Activated naive CD8-positive, alpha-beta T cell treated with anti-CD3 and anti-CD28 coated beads for 36 hours (primary cell): Measurements from ENCODE around the gene SMYD3. TPM values are rescaled to one million over a fixed set of nuclear protein-coding genes. Genes with fewer than 3 reads are reported as not detected.
"Not testable (repeated sequence)": the region's sequence is repeated elsewhere in the genome, so short reads cannot be mapped to it uniquely, and the experiment has no call there.

Experiments
- DNase-seq: peaks from one replicate; pipeline ENCODE4 v3.0.0; 2021
- H3K27ac Mint-ChIP-seq: one replicate; pipeline ENCODE4 v1.8.0; 2022; ENCODE audit warnings: mild to moderate bottlenecking, moderate library complexity, mixed read lengths
- H3K27me3 Mint-ChIP-seq: one replicate; pipeline ENCODE4 v1.8.0; 2022; ENCODE audit warnings: mild to moderate bottlenecking, mixed read lengths
- H3K36me3 Mint-ChIP-seq: one replicate; pipeline ENCODE4 v1.8.0; 2021; ENCODE audit warnings: mild to moderate bottlenecking, mixed read lengths
- H3K4me1 Mint-ChIP-seq: one replicate; pipeline ENCODE4 v1.8.0; 2021; ENCODE audit warnings: mixed read lengths
- H3K4me3 Mint-ChIP-seq: one replicate; pipeline ENCODE4 v1.8.0; 2022; ENCODE audit warnings: mild to moderate bottlenecking, moderate library complexity, mixed read lengths
- H3K9me3 Mint-ChIP-seq: one replicate; pipeline ENCODE4 v1.8.0; 2022; ENCODE audit warnings: mixed read lengths
- total RNA-seq, 2 experiments: library from RNA; stranded (reverse); gene quantifications; one replicate each; pipeline ENCODE4 v1.2.3, GENCODE V29; 2021

Gene SMYD3
- total RNA-seq, 2 experiments from 2014 or later: 16.4 to 18.4 TPM

DNA sequence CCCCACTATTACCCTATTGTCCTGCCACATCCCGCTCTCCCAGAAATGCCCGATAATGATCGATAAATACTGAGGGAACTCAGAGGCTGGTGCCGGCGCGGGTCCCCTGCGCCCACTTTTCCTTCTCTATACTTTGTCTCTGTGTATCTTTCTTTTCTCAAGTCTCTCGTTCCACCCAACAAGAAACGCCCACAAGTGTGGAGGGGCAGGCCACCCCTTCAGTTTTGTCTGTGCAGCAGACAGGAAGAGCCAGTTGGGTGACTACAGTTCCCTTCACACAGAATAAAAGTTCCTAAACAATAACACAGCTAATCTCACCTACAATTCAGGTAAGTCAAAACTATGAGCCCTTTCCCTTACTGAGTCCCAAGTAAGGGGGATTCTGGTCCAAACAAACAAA, 423.7 kb downstream of the SMYD3 start:
- Mint-ChIP-seq H3K4me3 (no peak overlapping the region), H3K9me3 (peaks cover 11% of the 10 kb centered on the region), H3K27ac (no peak overlapping the region), H3K4me1 (no peaks in the 10 kb centered on the region), H3K27me3 (no peaks in the 10 kb centered on the region), H3K36me3 (peaks cover 23% of the 10 kb centered on the region)
- DNase-seq: no peak

GRCh38 chr1:246081856-246082668, 425.0 kb downstream of the SMYD3 start:
- H3K36me3 Mint-ChIP-seq: peaks cover 18% of the 10 kb centered on the region
- H3K4me3 Mint-ChIP-seq: no peak overlapping the region
- H3K4me1 Mint-ChIP-seq: no peaks in the 10 kb centered on the region
- no peak overlapping the region for H3K27ac Mint-ChIP-seq
- no peaks in the 10 kb centered on the region for H3K27me3 Mint-ChIP-seq
- no peak for DNase-seq
- peaks cover 11% of the 10 kb centered on the region for H3K9me3 Mint-ChIP-seq

- Mint-ChIP-seq H3K27me3 (no peaks in the 10 kb centered on the region), H3K4me1 (no peaks in the 10 kb centered on the region), H3K27ac (no peak overlapping the region), H3K4me3 (no peak overlapping the region), H3K36me3 (peaks cover 18% of the 10 kb centered on the region), H3K9me3 (peaks cover 9% of the 10 kb centered on the region)
- DNase-seq: no peak
Measured at GRCh38 chr1:246081138-246081702, 425.9 kb downstream of the SMYD3 start.

DNA sequence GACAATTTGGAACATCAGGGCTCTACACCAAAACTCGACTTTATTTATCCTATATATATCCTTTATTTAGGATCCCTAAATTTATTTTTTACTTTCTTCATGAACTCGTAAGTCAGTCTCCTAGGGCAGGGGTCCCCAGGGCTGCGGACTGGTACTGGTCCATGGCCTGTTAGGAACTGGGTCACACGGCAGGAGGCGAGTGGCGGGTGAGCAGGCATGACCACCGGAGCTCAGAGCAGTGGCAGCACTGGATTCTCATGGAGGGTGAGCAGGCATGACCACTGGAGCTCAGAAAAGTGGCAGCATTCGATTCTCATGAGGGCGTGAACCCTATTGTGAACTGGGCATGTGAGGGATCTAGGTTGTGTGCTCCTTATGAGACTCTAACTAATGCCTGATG, 427.0 kb downstream of the SMYD3 start:
- no peak for DNase-seq
- Mint-ChIP-seq H3K9me3 (peaks cover 10% of the 10 kb centered on the region), H3K27ac (no peak overlapping the region), H3K36me3 (peaks cover 26% of the 10 kb centered on the region), H3K4me1 (no peaks in the 10 kb centered on the region), H3K27me3 (no peaks in the 10 kb centered on the region), H3K4me3 (no peak overlapping the region)

DNA sequence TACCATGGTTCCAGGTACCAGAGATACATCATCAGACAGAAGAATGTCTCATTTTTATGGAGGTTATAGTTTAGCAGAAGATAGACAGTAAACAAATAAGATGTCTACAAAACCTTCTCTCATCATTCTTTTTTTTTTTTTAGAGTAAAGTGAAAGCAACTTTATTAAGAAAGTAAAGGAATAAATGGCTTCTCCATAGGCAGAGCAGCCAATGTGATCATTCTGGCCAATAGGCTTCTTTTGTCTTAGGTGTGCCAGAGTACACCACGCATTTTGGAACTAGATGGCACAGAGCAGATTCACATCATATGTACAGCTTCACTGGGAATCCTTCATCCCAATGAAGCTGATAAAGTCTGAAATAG, 428.2 kb downstream of the SMYD3 start:
- Mint-ChIP-seq H3K4me1 (no peaks in the 10 kb centered on the region), H3K36me3 (peaks cover 27% of the 10 kb centered on the region), H3K9me3 (peaks cover 14% of the 10 kb centered on the region), H3K27ac (no peak overlapping the region), H3K27me3 (no peaks in the 10 kb centered on the region), H3K4me3 (no peak overlapping the region)
- no peak for DNase-seq

GRCh38 chr1:246078126-246078887, 428.8 kb downstream of the SMYD3 start:
- no peak for DNase-seq
- peaks cover 24% of the 10 kb centered on the region for H3K36me3 Mint-ChIP-seq
- H3K27ac Mint-ChIP-seq: no peak overlapping the region

DNA sequence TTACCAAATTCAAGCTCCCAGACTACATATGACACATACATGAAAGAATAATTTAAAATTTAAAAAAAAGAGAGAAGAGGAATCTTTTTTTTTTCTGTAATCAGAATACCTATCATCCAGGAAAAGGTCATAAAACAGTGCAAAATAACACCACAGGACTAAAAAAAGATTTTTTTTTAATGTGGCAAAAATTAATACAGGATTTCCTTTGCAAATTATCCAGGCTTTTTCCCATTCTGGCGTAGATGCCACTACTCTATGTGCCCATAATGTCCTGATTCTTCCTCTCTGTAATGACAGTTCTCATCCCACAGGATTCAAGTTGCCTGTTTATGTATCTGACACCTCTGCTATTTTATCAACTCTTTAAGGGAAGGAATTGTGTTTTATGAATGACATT, 429.6 kb downstream of the SMYD3 start:
- no peaks in the 10 kb centered on the region for H3K4me1 Mint-ChIP-seq
- no peak for DNase-seq
- H3K36me3 Mint-ChIP-seq: peaks cover 21% of the 10 kb centered on the region
- peaks cover 9% of the 10 kb centered on the region for H3K9me3 Mint-ChIP-seq
- H3K4me3 Mint-ChIP-seq: no peak overlapping the region
- H3K27ac Mint-ChIP-seq: no peak overlapping the region
- H3K27me3 Mint-ChIP-seq: no peaks in the 10 kb centered on the region

More at GRCh38 chr1:246078126-246078887, 428.8 kb downstream of the SMYD3 start:
- no peaks in the 10 kb centered on the region for H3K4me1 Mint-ChIP-seq
- H3K27me3 Mint-ChIP-seq: no peaks in the 10 kb centered on the region
- H3K9me3 Mint-ChIP-seq: peaks cover 11% of the 10 kb centered on the region
- H3K4me3 Mint-ChIP-seq: no peak overlapping the region

GRCh38 chr1:246074421-246074820, 432.7 kb downstream of the SMYD3 start:
- no peak overlapping the region for H3K27ac Mint-ChIP-seq
- H3K4me3 Mint-ChIP-seq: no peak overlapping the region
- H3K4me1 Mint-ChIP-seq: no peaks in the 10 kb centered on the region
- peaks cover 18% of the 10 kb centered on the region for H3K36me3 Mint-ChIP-seq
- H3K27me3 Mint-ChIP-seq: no peaks in the 10 kb centered on the region
- peaks cover 5% of the 10 kb centered on the region for H3K9me3 Mint-ChIP-seq
- DNase-seq: no peak

GRCh38 chr1:246072456-246072955, 434.6 kb downstream of the SMYD3 start:
- Mint-ChIP-seq H3K4me1 (peaks cover 9% of the 10 kb centered on the region), H3K9me3 (peaks cover 5% of the 10 kb centered on the region), H3K27ac (no peak overlapping the region), H3K4me3 (no peak overlapping the region), H3K36me3 (peaks cover 20% of the 10 kb centered on the region), H3K27me3 (no peaks in the 10 kb centered on the region)
- no peak for DNase-seq

GRCh38 chr1:246071981-246072380, 435.1 kb downstream of the SMYD3 start:
- not testable (repeated sequence) for H3K27me3 Mint-ChIP-seq, H3K9me3 Mint-ChIP-seq, DNase-seq, H3K4me3 Mint-ChIP-seq, H3K27ac Mint-ChIP-seq
- H3K4me1 Mint-ChIP-seq: peaks cover 10% of the 10 kb centered on the region
- peaks cover 21% of the 10 kb centered on the region for H3K36me3 Mint-ChIP-seq

DNA sequence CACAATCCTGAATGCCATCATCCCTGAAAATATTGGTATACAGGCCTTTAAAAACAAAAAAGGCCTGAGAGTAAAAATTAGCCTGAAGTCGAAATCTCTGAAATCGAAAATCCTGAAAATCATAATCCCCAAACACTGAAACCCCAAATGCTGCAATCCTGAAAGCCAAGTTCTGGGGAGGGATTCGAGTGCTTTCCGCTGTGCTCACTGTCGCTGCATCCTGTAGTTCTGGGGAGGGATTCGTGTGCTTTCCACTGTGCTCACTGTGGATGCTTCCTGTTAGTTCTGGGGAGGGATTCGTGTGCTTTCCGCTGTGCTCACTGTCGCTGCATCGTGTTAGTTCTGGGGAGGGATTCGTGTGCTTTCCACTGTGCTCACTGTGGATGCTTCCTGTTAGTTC, 435.5 kb downstream of the SMYD3 start:
- DNase-seq, H3K4me3 Mint-ChIP-seq, H3K27me3 Mint-ChIP-seq, H3K27ac Mint-ChIP-seq, H3K9me3 Mint-ChIP-seq: not testable (repeated sequence)
- H3K4me1 Mint-ChIP-seq: peaks cover 10% of the 10 kb centered on the region
- H3K36me3 Mint-ChIP-seq: peaks cover 24% of the 10 kb centered on the region

GRCh38 chr1:246069581-246069980, 437.5 kb downstream of the SMYD3 start:
- Mint-ChIP-seq H3K36me3 (peaks cover 8% of the 10 kb centered on the region), H3K27me3 (no peaks in the 10 kb centered on the region), H3K4me3 (no peak overlapping the region), H3K27ac (no peak overlapping the region), H3K9me3 (no peaks in the 10 kb centered on the region), H3K4me1 (peaks cover 10% of the 10 kb centered on the region)
- no peak for DNase-seq

GRCh38 chr1:246068619-246069509, 438.2 kb downstream of the SMYD3 start:
- Mint-ChIP-seq H3K4me3 (no peak overlapping the region), H3K27me3 (no peaks in the 10 kb centered on the region), H3K9me3 (no peaks in the 10 kb centered on the region), H3K27ac (no peak overlapping the region), H3K4me1 (peaks cover 10% of the 10 kb centered on the region), H3K36me3 (peaks cover 8% of the 10 kb centered on the region)
- no peak for DNase-seq

GRCh38 chr1:246068217-246068512, 438.9 kb downstream of the SMYD3 start:
- no peaks in the 10 kb centered on the region for H3K27me3 Mint-ChIP-seq
- DNase-seq: no peak
- H3K27ac Mint-ChIP-seq: no peak overlapping the region
- no peaks in the 10 kb centered on the region for H3K9me3 Mint-ChIP-seq
- H3K4me3 Mint-ChIP-seq: no peak overlapping the region
- H3K36me3 Mint-ChIP-seq: peaks cover 8% of the 10 kb centered on the region
- peaks cover 10% of the 10 kb centered on the region for H3K4me1 Mint-ChIP-seq
